Nephron (organoid): ENCODE data around the gene NEK10.
A peak's percentile ranks its signal among the peaks of the same experiment; 100 is the strongest.

ENCODE experiments used
- H3K27ac Mint-ChIP-seq, 3 experiments: 2 replicates each; pipeline ENCODE4 v1.8.0; 2020; ENCODE audit warnings: mixed read lengths in 3 of 3, mild to moderate bottlenecking in 2 of 3, moderate library complexity in 1 of 3
- H3K27me3 Mint-ChIP-seq: 2 replicates; pipeline ENCODE4 v1.8.0; 2021; ENCODE audit warnings: low read depth, mild to moderate bottlenecking, moderate library complexity, mixed read lengths
- H3K36me3 Mint-ChIP-seq: 2 replicates; pipeline ENCODE4 v1.8.0; 2020; ENCODE audit warnings: low read depth, mixed read lengths
- H3K4me1 Mint-ChIP-seq: 2 replicates; pipeline ENCODE4 v1.8.0; 2020; ENCODE audit warnings: mixed read lengths
- H3K4me3 Mint-ChIP-seq, 3 experiments: 2 replicates each; pipeline ENCODE4 v1.8.0; 2020; ENCODE audit warnings: mild to moderate bottlenecking in 3 of 3, mixed read lengths in 3 of 3, moderate library complexity in 2 of 3
- H3K9me3 Mint-ChIP-seq: 2 replicates; pipeline ENCODE4 v1.8.0; 2020; ENCODE audit warnings: mixed read lengths
- TF ChIP-seq, protein P1 (sequence below), 3 experiments: fragments of 200-600 bp; sonication (generic); IDR thresholded peaks; one replicate each; pipeline ENCODE4 v1.5.0; 2021; ENCODE audit warnings: antibody characterized with exemption in 3 of 3; ENCODE audit not compliant: unreplicated experiment in 3 of 3

Gene NEK10

DNA sequence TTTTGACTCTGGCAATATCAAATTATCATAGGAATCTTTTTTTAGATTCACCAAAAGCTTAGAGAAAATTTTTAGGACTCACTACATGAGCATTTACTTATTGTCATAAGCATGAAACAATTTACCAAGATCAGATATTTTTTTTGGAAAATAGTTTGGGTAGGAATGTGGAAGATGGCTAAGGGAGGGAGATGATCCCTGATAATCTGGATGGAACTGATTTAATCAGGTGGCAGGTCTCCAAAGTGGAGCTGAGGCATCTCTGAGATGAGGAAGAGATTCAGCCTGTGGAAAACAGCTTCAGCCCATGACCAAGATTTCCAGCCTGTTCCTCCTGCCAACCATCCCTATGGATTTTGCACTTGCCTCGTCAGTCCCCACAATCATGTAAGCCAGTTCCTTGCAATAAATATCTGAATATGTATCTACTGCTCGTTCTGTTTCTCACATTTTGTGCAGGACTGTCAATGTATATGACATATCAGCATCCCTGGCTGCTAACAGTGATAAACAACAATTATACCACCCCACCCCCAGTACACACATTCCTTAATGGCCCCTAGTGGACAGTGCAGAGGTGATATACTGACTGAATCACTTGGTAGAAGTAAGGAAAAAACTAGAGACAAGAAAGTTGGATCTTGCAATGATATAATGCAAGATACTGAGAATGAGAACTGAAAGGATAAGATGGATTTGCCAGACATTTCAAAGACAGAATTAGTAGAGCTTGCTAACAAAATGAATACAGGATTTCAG lies 183.8 kb downstream of the NEK10 start:
- Mint-ChIP-seq H3K36me3 (no peaks in the 10 kb centered on the region), H3K4me1 (no peaks in the 10 kb centered on the region), H3K27me3 (peaks cover 4% of the 10 kb centered on the region), H3K9me3 (no peaks in the 10 kb centered on the region), H3K27ac (no peak overlapping the region), H3K4me3 (no peak overlapping the region)
- TF ChIP-seq, protein P1, sequence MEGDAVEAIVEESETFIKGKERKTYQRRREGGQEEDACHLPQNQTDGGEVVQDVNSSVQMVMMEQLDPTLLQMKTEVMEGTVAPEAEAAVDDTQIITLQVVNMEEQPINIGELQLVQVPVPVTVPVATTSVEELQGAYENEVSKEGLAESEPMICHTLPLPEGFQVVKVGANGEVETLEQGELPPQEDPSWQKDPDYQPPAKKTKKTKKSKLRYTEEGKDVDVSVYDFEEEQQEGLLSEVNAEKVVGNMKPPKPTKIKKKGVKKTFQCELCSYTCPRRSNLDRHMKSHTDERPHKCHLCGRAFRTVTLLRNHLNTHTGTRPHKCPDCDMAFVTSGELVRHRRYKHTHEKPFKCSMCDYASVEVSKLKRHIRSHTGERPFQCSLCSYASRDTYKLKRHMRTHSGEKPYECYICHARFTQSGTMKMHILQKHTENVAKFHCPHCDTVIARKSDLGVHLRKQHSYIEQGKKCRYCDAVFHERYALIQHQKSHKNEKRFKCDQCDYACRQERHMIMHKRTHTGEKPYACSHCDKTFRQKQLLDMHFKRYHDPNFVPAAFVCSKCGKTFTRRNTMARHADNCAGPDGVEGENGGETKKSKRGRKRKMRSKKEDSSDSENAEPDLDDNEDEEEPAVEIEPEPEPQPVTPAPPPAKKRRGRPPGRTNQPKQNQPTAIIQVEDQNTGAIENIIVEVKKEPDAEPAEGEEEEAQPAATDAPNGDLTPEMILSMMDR (IDR thresholded peaks at IDR 0.05; ENCODE audit: unreplicated experiment in 3 of 3), result no peak

DNA sequence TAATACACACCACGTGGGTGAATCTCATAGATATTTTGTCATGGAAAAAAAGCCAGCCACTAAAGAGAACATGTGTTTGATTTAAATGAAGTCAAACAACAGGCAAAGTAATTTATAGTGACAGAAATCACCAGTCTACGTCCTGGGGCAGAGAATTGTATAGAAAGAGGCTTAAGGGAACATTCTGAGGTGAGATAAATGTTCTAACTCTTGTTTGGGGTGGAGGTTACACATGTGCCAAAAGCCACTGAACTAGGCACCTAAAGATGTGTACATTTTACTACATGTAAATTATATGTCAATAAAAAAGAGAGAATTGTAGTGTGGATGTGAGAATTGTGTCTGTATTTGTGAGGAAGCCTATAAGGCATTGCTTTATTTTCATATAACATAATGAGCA lies 184.9 kb downstream of the NEK10 start:
- Mint-ChIP-seq H3K36me3 (no peaks in the 10 kb centered on the region), H3K4me3 (no peak overlapping the region), H3K27ac (no peak overlapping the region), H3K9me3 (no peaks in the 10 kb centered on the region), H3K27me3 (peaks cover 4% of the 10 kb centered on the region), H3K4me1 (no peaks in the 10 kb centered on the region)
- TF ChIP-seq, protein P1 (IDR thresholded peaks at IDR 0.05; ENCODE audit: unreplicated experiment in 3 of 3), result no peak

DNA sequence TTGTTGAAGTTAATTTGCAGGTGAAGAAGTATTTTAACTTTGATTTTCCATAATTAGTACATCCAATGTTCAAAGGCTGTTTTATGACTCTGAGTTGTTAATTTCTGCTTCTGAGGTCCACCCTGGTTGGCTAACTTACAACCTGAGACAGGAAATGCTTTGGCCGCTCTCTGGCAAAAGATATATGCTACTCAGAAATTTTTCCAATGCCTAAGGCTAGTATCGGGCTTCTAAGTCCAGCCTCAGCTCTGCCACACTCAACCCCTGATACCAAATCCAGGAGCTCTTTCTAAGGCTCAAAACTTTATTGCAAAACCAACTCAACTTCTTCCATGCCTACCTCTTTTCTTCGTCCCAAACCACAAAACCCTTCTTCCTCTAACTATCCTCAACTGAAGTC lies 192.9 kb downstream of the NEK10 start:
- H3K9me3 Mint-ChIP-seq, result no peaks in the 10 kb centered on the region
- no peaks in the 10 kb centered on the region for H3K36me3 Mint-ChIP-seq
- H3K4me1 Mint-ChIP-seq, result no peaks in the 10 kb centered on the region
- peak overlapping the region in 1 of 3 experiments; percentile 12 for H3K27ac Mint-ChIP-seq
- H3K27me3 Mint-ChIP-seq, result peaks cover 4% of the 10 kb centered on the region
- no peak overlapping the region for H3K4me3 Mint-ChIP-seq
- TF ChIP-seq, protein P1 (IDR thresholded peaks at IDR 0.05; ENCODE audit: unreplicated experiment in 3 of 3), result no peak

DNA sequence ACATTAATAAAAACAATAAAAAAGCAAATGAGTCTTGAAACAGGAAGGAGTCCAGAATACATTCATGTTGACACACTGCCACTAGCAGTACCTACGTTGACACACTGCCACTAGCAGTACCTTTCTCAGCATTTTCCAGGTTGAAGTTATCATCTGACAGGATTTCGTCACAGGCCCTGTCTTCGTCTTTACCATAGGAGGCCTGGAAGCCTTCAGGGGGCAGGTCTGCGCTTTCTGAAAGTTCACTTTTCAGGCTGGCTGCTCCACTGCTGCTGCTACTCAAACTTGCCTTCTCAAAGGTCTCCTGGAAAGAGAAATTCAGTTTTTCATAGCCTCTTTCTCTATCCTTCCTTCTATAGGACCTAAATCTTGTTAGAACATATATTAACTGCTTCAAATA lies 194.7 kb downstream of the NEK10 start:
- no peaks in the 10 kb centered on the region for H3K4me1 Mint-ChIP-seq
- H3K27ac Mint-ChIP-seq, result no peak overlapping the region
- H3K9me3 Mint-ChIP-seq, result no peaks in the 10 kb centered on the region

DNA sequence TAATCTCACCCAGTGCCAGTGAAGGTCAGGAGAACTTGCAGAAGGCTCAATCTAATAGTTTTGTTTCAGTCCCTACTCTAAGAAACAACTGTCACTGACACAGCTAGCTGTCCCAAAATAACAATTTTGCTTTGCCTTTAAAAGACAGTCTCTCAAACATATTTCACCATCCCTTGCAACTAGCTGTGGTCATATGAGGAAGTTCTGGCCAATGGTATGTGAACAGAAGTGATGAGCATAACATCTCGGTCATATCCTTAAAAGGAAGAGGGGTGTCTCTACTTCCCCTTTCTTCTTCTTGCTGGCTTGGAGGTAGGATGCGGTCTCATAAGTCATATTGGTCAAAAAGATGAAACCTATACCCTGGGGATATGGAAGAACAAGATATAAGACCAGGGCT lies 198.1 kb downstream of the NEK10 start:
- Mint-ChIP-seq H3K4me1 (peaks cover 5% of the 10 kb centered on the region), H3K36me3 (no peaks in the 10 kb centered on the region), H3K27ac (no peak overlapping the region), H3K27me3 (peaks cover 7% of the 10 kb centered on the region), H3K9me3 (no peaks in the 10 kb centered on the region), H3K4me3 (no peak overlapping the region)
- TF ChIP-seq, protein P1 (IDR thresholded peaks at IDR 0.05; ENCODE audit: unreplicated experiment in 3 of 3), result no peak

More for the DNA sequence above, 194.7 kb downstream of the NEK10 start:
- H3K4me3 Mint-ChIP-seq, result no peak overlapping the region
- TF ChIP-seq, protein P1 (IDR thresholded peaks at IDR 0.05; ENCODE audit: unreplicated experiment in 3 of 3), result no peak
- no peaks in the 10 kb centered on the region for H3K36me3 Mint-ChIP-seq
- peaks cover 3% of the 10 kb centered on the region for H3K27me3 Mint-ChIP-seq

DNA sequence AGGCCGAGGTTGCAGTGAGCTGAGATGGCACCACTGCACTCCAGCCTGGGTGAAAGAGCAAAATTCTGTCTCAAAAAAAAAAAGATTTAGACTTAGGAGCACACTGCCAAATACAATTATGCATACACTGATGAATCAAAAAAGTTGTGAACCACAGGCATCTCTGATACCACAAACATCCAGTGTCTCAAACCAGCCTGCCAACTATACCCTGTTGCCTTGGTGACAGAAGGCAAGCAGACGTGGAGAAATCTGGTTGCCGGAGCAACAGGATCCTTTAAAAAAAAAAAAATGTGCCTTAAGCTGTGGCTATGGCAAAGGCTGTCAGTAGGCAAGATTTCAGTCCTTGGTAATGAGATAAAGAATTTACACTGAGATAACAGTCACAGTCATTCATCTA lies 202.3 kb downstream of the NEK10 start:
- no peaks in the 10 kb centered on the region for H3K36me3 Mint-ChIP-seq
- H3K27ac Mint-ChIP-seq, result no peak overlapping the region
- TF ChIP-seq, protein P1 (IDR thresholded peaks at IDR 0.05; ENCODE audit: unreplicated experiment in 3 of 3), result no peak
- peaks cover 5% of the 10 kb centered on the region for H3K4me1 Mint-ChIP-seq
- peaks cover 7% of the 10 kb centered on the region for H3K27me3 Mint-ChIP-seq
- H3K9me3 Mint-ChIP-seq, result no peaks in the 10 kb centered on the region
- no peak overlapping the region for H3K4me3 Mint-ChIP-seq
